Dermis blood vessel endothelial cell (primary cell): ENCODE data around the gene CDK5R1. TPM values are rescaled to one million over a fixed set of nuclear protein-coding genes. Genes with fewer than 3 reads are reported as not detected.
A peak's percentile ranks its signal among the peaks of the same experiment; 100 is the strongest.

Experiments used
- DNase-seq: peaks from one replicate; pipeline ENCODE4 v3.0.0; 2010
- total RNA-seq: library from RNA; depleted of rRNA; stranded (reverse); fragments of >200 nt; gene quantifications from 2 replicates; pipeline ENCODE4 v1.2.3, GENCODE V29; 2014

CDK5R1 gene
- total RNA-seq, 1 donor from 2014 or later, result 1.4 TPM

- no peak for DNase-seq
These were observed 8.0 kb downstream of the CDK5R1 start for GRCh38 chr17:32494621-32495358.

GRCh38 chr17:32495359-32496231 is 8.8 kb downstream of the CDK5R1 start:
- peak; percentile 54 for DNase-seq

- no peak for DNase-seq
These were observed 9.7 kb downstream of the CDK5R1 start for GRCh38 chr17:32496395-32497073.

- peak; percentile 25 for DNase-seq
These were observed 10.8 kb downstream of the CDK5R1 start for GRCh38 chr17:32497431-32498205.

GRCh38 chr17:32498391-32498790 is 11.6 kb downstream of the CDK5R1 start:
- no peak for DNase-seq

GRCh38 chr17:32502013-32502412 is 15.2 kb downstream of the CDK5R1 start:
- no peak for DNase-seq

- DNase-seq, result no peak
These were observed 15.9 kb downstream of the CDK5R1 start for GRCh38 chr17:32502710-32503109.

- peak; percentile 54 for DNase-seq
These were observed 16.7 kb downstream of the CDK5R1 start for GRCh38 chr17:32503251-32504165.

GRCh38 chr17:32504166-32504990 is 17.6 kb downstream of the CDK5R1 start:
- no peak for DNase-seq

- DNase-seq, result no peak
These were observed 22.1 kb downstream of the CDK5R1 start for GRCh38 chr17:32508926-32509325.

GRCh38 chr17:32510466-32510865 is 23.7 kb downstream of the CDK5R1 start:
- no peak for DNase-seq

GRCh38 chr17:32512328-32512727 is 25.5 kb downstream of the CDK5R1 start:
- no peak for DNase-seq

- DNase-seq, result no peak
These were observed 26.8 kb downstream of the CDK5R1 start for GRCh38 chr17:32513579-32513978.

- DNase-seq, result no peak
These were observed 27.8 kb downstream of the CDK5R1 start for GRCh38 chr17:32514606-32515005.

GRCh38 chr17:32515677-32516383 is 29.0 kb downstream of the CDK5R1 start:
- DNase-seq, result no peak

- no peak for DNase-seq
These were observed 29.7 kb downstream of the CDK5R1 start for GRCh38 chr17:32516450-32516849.

GRCh38 chr17:32516940-32517701 is 30.3 kb downstream of the CDK5R1 start:
- DNase-seq, result no peak

- DNase-seq, result no peak
These were observed 31.2 kb downstream of the CDK5R1 start for GRCh38 chr17:32517982-32518381.

GRCh38 chr17:32518646-32519227 is 31.9 kb downstream of the CDK5R1 start:
- DNase-seq, result no peak
